Ishikawa (cell line): Measurements from ENCODE around the gene FBXO28.

ENCODE experiments used
- TAF1 ChIP-seq: IDR thresholded peaks from 2 replicates; pipeline ENCODE4 v1.6.1; 2012; ENCODE audit warnings: low read depth, mild to moderate bottlenecking
- TF ChIP-seq, protein P1 (sequence below): IDR thresholded peaks from 2 replicates; pipeline ENCODE4 v1.6.1; 2012; ENCODE audit warnings: low read depth, mild to moderate bottlenecking

DNA sequence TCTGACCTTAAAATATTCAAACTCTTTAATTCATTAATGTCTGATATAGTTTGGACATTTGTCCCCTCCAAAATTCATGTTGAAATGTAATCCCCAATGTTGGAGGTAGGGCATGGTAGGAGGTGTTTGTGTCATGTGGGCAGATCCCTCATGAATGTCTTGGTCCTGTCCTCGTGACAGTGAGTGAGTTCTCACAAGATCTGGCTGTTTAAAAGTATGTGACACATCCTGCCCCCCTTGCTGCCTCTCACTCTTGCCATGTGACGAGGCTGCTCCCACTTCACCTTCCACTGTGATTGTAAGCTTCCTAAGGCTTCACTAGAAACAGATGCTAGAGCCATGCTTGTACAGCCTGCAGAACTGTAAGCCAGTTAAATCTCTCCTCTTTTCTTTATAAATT lies 21.3 kb upstream of the FBXO28 start:
- TF ChIP-seq, protein P1, sequence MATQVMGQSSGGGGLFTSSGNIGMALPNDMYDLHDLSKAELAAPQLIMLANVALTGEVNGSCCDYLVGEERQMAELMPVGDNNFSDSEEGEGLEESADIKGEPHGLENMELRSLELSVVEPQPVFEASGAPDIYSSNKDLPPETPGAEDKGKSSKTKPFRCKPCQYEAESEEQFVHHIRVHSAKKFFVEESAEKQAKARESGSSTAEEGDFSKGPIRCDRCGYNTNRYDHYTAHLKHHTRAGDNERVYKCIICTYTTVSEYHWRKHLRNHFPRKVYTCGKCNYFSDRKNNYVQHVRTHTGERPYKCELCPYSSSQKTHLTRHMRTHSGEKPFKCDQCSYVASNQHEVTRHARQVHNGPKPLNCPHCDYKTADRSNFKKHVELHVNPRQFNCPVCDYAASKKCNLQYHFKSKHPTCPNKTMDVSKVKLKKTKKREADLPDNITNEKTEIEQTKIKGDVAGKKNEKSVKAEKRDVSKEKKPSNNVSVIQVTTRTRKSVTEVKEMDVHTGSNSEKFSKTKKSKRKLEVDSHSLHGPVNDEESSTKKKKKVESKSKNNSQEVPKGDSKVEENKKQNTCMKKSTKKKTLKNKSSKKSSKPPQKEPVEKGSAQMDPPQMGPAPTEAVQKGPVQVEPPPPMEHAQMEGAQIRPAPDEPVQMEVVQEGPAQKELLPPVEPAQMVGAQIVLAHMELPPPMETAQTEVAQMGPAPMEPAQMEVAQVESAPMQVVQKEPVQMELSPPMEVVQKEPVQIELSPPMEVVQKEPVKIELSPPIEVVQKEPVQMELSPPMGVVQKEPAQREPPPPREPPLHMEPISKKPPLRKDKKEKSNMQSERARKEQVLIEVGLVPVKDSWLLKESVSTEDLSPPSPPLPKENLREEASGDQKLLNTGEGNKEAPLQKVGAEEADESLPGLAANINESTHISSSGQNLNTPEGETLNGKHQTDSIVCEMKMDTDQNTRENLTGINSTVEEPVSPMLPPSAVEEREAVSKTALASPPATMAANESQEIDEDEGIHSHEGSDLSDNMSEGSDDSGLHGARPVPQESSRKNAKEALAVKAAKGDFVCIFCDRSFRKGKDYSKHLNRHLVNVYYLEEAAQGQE: no peak
- TF ChIP-seq TAF1: no peak
